HAP-1 (cell line): ENCODE data around the gene CDC26.
"Not testable (repeated sequence)": the region's sequence is repeated elsewhere in the genome, so short reads cannot be mapped to it uniquely, and the experiment has no call there.

ENCODE experiments used
- DNase-seq, 2 experiments: peaks; one replicate each; pipeline ENCODE4 v3.0.0-alpha.2; 2016 to 2020; ENCODE audit warnings: low spot score in 2 of 2
- H3K27me3 ChIP-seq: fragments of 250-450 bp; sonication (Bioruptor Pico); 2 replicates; pipeline ENCODE4 v1.5.1; 2020; ENCODE audit warnings: low read depth, mild to moderate bottlenecking, moderate library complexity
- H3K36me3 ChIP-seq: fragments of 250-450 bp; sonication (Bioruptor Pico); replicated peaks from 2 replicates; pipeline ENCODE4 v1.5.1; 2020; ENCODE audit warnings: mild to moderate bottlenecking
- H3K4me1 ChIP-seq: fragments of 250-450 bp; sonication (Bioruptor Pico); 2 replicates; pipeline ENCODE4 v1.5.1; 2020; ENCODE audit warnings: mild to moderate bottlenecking
- H3K4me3 ChIP-seq: fragments of 250-450 bp; sonication (Bioruptor Pico); 2 replicates; pipeline ENCODE4 v1.5.1; 2020; ENCODE audit warnings: mild to moderate bottlenecking, moderate library complexity
- H3K9me3 ChIP-seq: fragments of 250-450 bp; sonication (Bioruptor Pico); 2 replicates; pipeline ENCODE4 v1.5.1; 2020; ENCODE audit warnings: mild to moderate bottlenecking, moderate library complexity
- in situ Hi-C: fragments of 300-500 bp; cut with MboI; formaldehyde crosslinking; loops from 3 replicates; pipeline ENCODE4 v1.14.3; 2020; ENCODE audit warnings: low sequenced_read_pairs, inconsistent platforms, mixed read lengths

Gene CDC26

DNA sequence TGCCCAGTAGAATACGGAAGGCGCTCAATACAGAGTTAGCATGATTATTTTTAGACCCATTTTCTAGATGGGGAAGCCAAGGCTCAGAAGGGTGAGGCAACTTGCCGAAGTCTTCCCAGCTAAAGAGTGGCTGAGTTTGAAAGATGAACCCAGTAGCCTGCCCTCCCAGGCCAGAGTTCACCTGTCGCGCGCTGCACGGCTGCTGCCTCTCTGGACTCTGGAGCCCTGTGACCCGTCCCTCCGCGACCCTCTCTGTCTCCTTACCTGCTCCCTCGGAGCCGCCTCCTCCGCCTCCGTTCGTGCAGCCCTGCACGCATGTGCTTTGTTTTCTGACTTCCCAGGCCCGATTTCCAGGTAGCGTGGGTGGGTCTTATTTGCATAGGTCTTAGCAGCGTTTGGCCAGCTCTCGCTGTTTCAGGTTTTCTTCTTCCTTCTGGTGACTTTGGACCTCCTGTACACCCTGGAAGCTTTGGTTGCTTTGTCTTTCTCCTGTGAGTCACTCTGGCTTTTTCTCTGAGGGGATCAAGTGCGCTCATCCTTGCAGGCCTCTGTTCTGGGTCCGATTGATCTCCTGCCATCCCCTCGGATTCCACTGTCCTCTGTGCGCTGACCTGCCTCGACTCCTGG lies 27.5 kb upstream of the CDC26 start, which contains the start of gene RNF183:
Gene RNF183 (minus strand): TSS at position 585 of the 627 bp plus-strand sequence. CDS start 5,192 bp downstream, outside the sequence.
- Histone ChIP-seq H3K9me3 (no peaks in the 10 kb centered on the region), H3K4me1 (no peaks in the 10 kb centered on the region), H3K4me3 (no peak within 1 kb of the TSS), H3K36me3 (no peaks in the 10 kb centered on the region), H3K27me3 (no peaks in the 10 kb centered on the region)
- in situ Hi-C loops, result no loop called here
- DNase-seq, result no peak

DNA sequence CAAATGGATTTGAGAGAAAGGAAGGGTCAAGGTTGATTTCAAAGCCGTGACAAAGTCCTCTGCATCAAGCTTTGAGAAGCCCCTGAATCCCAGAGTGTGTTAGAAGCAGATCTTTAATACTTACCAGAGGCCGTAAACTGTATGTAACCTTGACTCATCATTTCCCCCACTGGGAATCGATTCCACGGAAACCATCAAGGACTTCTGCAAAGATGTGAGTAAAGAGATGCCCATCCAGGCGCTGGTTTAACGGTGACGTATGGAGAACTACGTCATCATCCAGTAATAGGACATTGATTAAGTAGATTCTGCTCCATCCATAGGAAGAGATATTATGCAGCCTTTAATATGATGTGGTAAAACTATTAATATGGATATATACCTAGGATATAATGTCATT lies 26.2 kb upstream of the CDC26 start:
- DNase-seq, result no peak
- H3K27me3 ChIP-seq, result no peaks in the 10 kb centered on the region

DNA sequence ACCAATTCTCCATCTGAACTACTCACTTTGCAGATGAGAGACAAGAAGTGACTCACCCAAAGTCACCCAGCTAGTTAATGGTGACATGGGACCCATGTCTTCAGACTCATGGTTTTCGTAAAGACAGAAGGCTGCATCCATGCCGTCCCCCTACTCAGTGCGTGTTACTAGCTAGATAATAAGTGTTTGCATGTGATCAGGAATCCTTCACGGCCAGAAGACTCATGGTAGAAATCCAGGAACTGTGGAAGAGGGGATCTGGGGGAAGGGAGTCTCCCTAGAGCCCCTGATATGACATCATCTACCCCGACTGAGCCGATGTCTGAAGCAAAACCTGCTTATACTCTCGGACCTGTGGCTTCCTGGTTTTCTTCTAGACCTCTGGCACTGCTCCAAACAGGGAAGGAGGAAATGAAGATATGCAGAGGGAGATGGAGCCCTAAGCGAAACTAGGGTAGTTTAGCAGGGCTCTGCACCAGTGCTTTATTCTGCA lies 24.5 kb upstream of the CDC26 start:
- Histone ChIP-seq H3K9me3 (no peaks in the 10 kb centered on the region), H3K4me3 (no peak overlapping the region), H3K27me3 (no peaks in the 10 kb centered on the region), H3K4me1 (no peaks in the 10 kb centered on the region), H3K36me3 (no peaks in the 10 kb centered on the region)
- in situ Hi-C loops, result no loop called here
- no peak for DNase-seq

More for the DNA sequence above, 26.2 kb upstream of the CDC26 start:
- Histone ChIP-seq H3K4me1 (no peaks in the 10 kb centered on the region), H3K4me3 (no peak overlapping the region), H3K9me3 (no peaks in the 10 kb centered on the region), H3K36me3 (no peaks in the 10 kb centered on the region)
- in situ Hi-C loops, result no loop called here

DNA sequence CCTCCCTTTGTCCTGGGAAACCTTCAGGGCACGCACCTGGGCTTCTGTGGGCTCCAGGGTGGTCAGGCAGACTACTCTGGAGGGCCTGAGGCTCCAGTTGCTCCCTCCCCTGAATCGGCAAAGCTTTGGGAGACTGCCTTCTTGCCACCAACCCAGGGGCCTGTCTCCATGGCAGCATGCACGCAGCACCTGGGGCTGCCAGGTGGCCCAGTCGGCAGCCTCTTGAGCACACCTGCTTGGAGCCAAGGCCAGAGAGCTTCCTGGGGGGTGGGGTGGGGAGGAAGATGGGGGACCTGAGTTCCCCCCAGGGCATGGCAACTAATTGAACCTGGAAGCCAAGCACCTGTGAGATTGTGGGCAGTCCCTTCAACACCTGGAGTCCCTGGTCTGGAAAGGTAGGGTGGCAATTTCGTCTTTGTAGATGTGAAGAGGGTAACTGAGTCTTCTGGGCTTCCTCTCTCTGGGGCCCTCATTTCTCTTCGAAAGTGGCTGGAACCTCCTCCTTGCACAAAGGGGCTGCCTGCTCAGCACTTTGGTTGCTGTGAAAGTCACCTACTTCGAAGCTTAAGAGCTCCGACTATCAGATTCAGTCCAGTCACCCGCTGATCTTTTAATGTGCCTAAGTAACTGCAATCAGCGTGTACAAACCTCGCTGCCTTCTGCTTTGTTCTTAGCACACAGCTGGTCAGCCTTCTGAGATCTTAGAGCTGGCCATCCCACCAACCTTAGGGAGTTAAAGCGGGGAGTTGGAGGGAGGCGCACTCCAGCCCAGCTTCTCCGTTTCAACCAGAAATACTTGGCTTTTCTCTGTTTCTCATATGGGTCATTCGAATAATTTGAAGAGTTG lies 23.8 kb upstream of the CDC26 start:
- no peaks in the 10 kb centered on the region for H3K9me3 ChIP-seq
- H3K4me3 ChIP-seq, result no peak overlapping the region
- H3K36me3 ChIP-seq, result peaks cover under 1% of the 10 kb centered on the region
- H3K4me1 ChIP-seq, result no peaks in the 10 kb centered on the region
- H3K27me3 ChIP-seq, result no peaks in the 10 kb centered on the region
- DNase-seq, result no peak
- in situ Hi-C loops, result no loop called here

DNA sequence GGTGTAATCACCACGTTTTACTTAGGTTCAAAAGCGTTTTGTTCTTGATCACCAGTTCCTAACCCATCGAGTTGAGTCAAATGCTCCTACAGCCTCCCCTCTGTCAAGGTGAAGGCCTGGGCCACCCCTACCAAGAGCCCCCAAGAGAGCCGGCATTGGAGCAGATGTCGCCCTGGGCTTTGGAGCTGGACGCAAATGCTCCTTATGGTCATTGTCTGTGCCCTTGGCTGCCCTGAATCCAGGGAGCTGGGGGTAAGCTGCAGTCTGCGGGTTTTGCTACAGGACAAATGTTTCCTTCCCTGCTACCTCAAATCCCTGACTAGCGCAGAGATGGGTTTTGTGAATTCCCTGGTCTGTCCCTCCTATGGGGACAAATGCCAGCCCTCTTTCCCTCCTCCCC lies 22.9 kb upstream of the CDC26 start:
- Histone ChIP-seq H3K9me3 (no peaks in the 10 kb centered on the region), H3K27me3 (no peaks in the 10 kb centered on the region), H3K36me3 (peaks cover 9% of the 10 kb centered on the region), H3K4me3 (no peak overlapping the region), H3K4me1 (no peaks in the 10 kb centered on the region)
- in situ Hi-C loops, result no loop called here
- DNase-seq, result no peak

DNA sequence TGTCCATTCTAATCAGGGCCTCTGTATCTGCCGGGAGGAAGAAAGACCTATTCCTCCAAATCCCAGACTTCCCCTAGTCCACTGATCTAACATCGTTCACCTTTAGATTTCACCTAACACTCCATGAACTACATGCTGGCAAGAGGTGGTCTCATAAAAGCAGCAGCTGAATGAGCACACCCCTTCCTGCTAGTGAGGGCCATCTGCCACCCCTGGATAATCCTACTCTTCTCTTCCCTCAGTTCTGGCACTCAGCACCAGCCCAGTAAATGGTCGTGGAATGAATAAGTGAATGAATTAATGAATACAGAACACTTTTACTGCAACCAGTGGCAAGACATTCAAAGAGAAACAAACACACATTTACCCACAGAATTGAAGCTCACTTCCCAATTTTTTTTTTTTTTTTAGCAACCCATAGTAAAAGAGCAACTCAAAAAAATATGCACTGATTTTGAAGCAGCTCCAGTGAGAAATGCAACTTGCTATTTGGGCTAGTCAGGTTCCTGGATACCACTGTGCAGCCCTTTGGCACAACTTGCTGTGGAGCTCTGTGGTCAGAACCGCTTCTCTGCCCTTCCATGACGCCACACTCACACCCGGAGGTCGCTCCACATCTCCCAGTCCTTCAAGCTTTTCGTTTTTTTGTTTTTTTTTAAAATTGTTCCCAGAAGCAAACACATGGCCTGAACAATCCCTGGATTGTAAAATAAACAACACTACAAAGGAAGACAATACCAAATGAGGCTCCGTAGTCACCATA lies 21.6 kb upstream of the CDC26 start:
- no peak overlapping the region for H3K4me3 ChIP-seq

DNA sequence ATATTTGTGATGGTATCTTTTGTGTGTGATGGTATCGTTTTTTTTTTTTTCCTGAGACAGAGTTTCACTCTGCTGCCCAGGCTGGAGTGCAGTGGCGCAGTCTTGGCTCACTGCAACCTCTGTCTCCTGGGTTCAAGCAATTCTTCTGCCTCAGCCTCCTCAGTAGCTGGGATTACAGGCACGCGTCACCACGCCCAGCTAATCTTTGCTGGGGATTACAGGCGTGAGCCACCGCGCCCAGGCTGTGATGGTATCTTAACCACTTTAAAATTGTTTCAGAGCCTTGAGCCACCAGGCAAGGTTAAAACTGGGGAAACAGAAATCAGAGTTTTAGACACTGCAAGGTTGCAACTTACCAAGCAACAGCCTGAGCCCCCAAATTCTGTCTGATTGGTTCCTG lies 20.9 kb upstream of the CDC26 start:
- H3K9me3 ChIP-seq, DNase-seq, H3K27me3 ChIP-seq, H3K4me1 ChIP-seq, in situ Hi-C loops, H3K4me3 ChIP-seq: not testable (repeated sequence)
- peaks cover 30% of the 10 kb centered on the region for H3K36me3 ChIP-seq

More for the DNA sequence above, 21.6 kb upstream of the CDC26 start:
- in situ Hi-C loops, result no loop called here
- no peak for DNase-seq
- peaks cover 22% of the 10 kb centered on the region for H3K36me3 ChIP-seq
- no peaks in the 10 kb centered on the region for H3K4me1 ChIP-seq
- H3K9me3 ChIP-seq, result no peaks in the 10 kb centered on the region
- H3K27me3 ChIP-seq, result no peaks in the 10 kb centered on the region

DNA sequence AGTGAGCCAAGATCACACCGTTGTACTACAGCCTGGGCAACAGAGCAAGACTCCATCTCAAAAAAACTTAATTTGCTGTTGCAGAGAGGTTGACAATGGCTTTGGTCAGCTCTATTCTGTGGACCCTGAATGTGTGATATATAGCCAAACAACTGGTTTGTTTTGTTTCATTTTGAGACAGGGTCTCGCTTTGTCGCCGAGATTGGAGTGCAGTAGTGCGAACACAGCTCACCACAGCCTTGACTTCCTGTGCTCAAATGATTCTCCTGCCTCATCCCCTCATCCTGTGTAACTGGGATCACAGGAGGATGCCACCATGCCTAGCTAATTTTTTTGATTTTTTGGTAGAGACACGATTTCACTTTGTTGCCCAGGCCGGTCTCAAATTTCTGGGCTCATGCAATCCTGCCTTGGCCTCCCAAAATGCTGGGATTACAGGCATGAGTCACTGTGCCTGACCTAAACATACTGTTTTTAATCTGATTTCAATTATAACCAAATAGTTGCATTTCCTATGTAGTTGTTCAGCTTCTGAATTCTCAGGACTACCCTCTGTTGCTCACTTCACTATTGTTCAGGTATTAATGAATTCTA lies 18.0 kb upstream of the CDC26 start:
- in situ Hi-C loops, result no loop called here
- no peaks in the 10 kb centered on the region for H3K27me3 ChIP-seq
- no peaks in the 10 kb centered on the region for H3K4me1 ChIP-seq
- peaks cover 58% of the 10 kb centered on the region for H3K36me3 ChIP-seq
- no peaks in the 10 kb centered on the region for H3K9me3 ChIP-seq
- H3K4me3 ChIP-seq, result no peak overlapping the region
- DNase-seq, result no peak

DNA sequence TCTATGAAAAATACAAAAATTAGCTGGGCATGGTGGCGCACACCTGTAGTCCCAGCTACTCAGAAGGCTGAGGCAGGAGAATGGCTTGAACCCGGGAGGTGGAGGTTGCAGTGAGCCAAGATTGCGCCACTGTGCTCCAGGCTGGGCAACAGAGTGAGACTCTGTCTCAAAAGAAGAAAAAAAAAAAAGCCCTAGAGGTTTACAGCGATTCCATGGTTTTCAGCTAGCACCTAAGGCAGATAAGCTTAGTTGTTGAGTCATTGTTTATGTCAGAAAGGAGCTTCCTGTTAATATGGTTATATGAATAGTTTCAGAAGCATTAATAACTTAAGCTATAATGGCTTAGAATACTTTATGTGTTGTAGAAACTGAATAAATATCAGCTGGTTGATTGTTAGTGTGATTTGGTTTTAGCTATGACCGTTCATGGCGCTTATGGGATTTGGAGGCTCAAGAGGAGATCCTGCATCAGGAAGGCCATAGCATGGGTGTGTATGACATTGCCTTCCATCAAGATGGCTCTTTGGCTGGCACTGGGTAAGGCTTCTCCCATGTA lies 14.8 kb upstream of the CDC26 start:
- no peak overlapping the region for H3K4me3 ChIP-seq
- no peaks in the 10 kb centered on the region for H3K9me3 ChIP-seq
- peaks cover 86% of the 10 kb centered on the region for H3K36me3 ChIP-seq
- H3K27me3 ChIP-seq, result no peaks in the 10 kb centered on the region
- in situ Hi-C loops, result no loop called here
- no peaks in the 10 kb centered on the region for H3K4me1 ChIP-seq
- no peak for DNase-seq

DNA sequence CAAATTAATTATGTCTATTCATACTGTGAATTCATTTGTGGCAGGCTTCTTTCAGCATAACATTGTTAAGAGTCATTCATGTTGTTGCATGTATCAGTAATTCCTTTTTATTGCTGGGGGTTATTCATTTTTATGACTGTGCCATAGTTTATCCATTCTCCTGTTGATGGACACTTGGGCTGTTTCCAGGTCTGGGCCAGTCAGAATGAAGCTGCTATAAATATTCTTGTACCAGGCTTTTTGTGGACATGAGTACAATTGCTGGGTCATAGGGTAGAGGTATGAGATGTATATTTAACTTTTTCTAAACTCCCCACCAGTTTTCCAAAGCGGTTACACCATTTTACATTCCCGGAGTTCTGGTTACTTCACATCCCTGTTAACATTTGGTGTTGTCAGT lies 13.7 kb upstream of the CDC26 start:
- peak in 1 of 2 experiments; percentile 27 for DNase-seq
- in situ Hi-C loops, result no loop called here
- Histone ChIP-seq H3K27me3 (no peaks in the 10 kb centered on the region), H3K36me3 (peaks cover 94% of the 10 kb centered on the region), H3K4me3 (no peak overlapping the region), H3K4me1 (no peaks in the 10 kb centered on the region), H3K9me3 (no peaks in the 10 kb centered on the region)

DNA sequence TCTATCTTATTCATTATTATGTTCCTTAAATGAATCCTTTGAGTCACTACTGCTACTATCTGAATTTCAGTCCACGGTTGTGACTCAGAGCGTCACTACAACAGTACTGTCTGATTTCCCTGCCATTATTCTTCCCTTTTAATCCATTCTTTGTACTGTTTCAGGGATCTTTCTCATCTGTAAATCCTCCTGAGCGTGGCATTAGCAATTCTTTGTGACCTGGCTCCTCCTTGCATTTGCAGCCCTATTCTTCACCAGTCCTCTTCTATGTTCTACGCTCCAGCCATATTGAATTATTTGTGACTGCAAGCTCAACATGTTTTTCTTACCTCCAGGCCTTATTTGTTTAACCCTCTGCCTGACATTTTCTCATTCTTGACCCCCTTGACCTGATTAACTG lies 6.0 kb upstream of the CDC26 start:
- in situ Hi-C loops, result no loop called here
- Histone ChIP-seq H3K36me3 (peaks cover 78% of the 10 kb centered on the region), H3K9me3 (no peaks in the 10 kb centered on the region)

DNA sequence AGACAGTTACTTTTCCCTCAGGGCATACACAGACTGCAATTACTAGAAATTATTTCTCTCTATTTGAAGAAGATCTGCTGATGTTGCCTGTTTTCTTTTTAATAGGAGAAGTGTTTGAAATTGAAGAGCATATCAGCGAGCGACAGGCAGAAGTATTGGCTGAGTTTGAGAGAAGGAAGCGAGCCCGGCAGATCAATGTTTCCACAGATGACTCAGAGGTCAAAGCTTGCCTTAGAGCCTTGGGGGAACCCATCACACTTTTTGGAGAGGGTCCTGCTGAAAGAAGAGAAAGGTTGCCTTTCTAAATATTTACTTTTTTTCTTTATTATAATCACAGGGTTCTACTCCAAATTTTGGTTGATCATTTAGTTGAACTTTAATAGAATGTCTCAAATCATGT lies 3.5 kb upstream of the CDC26 start:
- no peak overlapping the region for H3K4me3 ChIP-seq
- H3K36me3 ChIP-seq, result peaks cover 63% of the 10 kb centered on the region
- H3K4me1 ChIP-seq, result peaks cover 25% of the 10 kb centered on the region
- in situ Hi-C loops, result loop anchor here (5.0 to 10.0 kb wide), 2 partner anchors 128 to 306 kb away; no protein-coding TSS in a partner anchor
- no peaks in the 10 kb centered on the region for H3K9me3 ChIP-seq
- no peaks in the 10 kb centered on the region for H3K27me3 ChIP-seq
- no peak for DNase-seq

More for the DNA sequence above, 6.0 kb upstream of the CDC26 start:
- Histone ChIP-seq H3K4me1 (peaks cover 22% of the 10 kb centered on the region), H3K27me3 (no peaks in the 10 kb centered on the region), H3K4me3 (no peak overlapping the region)
- peak; percentile 75 to 95 for DNase-seq
